ENCODE measurements around the gene PHACTR3.

Gene PHACTR3

GRCh38 chr20:59625214-59625922 lies 21.0 kb downstream of the PHACTR3 start:
- no peak for DNase-seq (ENCODE audit: low read depth)
- H3K4me3 ChIP-seq (ENCODE audit: low read depth, low read length), result no peak overlapping the region
- no peak for TF ChIP-seq CTCF (IDR thresholded peaks at IDR 0.05; ENCODE audit: insufficient read depth, low read depth, low read length, missing control alignments)

DNA sequence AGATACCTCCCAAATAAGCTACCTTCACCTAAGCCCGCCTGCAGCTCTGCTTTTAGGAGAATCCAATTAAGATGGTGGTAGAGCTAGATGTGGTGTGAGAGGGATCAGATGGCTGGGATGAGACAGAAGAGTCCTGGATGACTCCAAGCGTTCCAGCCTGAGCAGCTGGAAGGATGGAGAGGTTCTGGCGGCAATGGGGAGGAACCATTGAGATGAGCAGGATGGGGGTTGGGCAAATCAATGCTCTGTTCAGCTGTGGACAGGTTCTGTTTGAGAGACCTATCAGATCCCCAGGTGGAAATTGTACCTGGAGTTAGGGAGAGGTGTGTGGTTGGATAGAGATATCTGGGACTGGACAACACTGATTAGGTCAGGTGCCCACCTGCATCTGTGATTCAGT lies 23.0 kb downstream of the PHACTR3 start:
- no peak overlapping the region for H3K4me3 ChIP-seq (ENCODE audit: low read depth, low read length)
- TF ChIP-seq CTCF (IDR thresholded peaks at IDR 0.05; ENCODE audit: insufficient read depth, low read depth, low read length, missing control alignments), result no peak
- DNase-seq (ENCODE audit: low read depth), result no peak

GRCh38 chr20:59628171-59628570 lies 23.8 kb downstream of the PHACTR3 start:
- H3K4me3 ChIP-seq (ENCODE audit: low read depth, low read length), result no peak overlapping the region
- TF ChIP-seq CTCF (IDR thresholded peaks at IDR 0.05; ENCODE audit: insufficient read depth, low read depth, low read length, missing control alignments), result no peak
- no peak for DNase-seq (ENCODE audit: low read depth)

DNA sequence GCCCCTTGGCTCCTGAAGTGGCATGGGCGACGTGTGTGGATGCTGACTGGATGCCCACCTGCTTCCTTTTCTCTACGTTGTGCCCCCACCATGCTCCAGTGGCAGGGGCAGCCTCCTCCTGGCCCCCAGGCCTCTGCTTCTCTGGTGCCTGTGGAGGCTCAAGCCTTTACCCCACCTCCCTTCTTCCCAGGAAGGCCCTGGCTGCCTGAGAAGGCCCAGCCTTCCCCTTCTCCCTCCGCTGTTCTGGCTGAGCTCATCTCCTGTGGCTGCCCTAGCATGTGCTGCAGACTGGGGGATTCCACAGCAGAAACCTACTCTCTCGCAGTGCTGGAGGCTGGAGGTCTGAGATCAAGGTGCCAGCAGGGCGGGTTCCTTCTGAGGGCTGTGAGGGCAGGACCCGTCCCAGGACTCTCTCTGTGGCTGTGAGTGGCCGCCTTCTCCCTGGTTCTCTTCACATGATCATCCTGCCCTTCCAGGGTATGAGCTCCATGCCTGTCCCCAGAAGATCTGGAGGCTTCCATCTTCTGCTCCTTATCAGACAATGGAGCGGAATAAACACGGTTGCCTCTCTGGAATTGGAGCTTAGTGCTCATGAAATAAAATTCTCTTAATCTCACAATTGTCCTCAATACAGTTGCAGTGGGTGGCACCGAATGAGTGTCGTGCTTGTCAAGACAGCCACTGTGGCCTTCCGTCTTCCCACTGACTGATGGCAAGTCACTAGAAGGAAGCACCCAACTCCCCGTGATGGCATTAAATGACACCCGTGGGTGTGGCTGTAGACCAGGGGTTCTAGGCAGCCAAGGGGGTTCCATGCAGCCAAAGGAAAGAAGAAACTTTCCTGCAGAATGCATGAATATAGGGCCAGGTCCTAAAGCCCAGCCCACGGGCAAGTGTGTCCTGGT lies 25.1 kb downstream of the PHACTR3 start:
- no peak for TF ChIP-seq CTCF (IDR thresholded peaks at IDR 0.05; ENCODE audit: insufficient read depth, low read depth, low read length, missing control alignments)
- DNase-seq (ENCODE audit: low read depth), result no peak
- H3K4me3 ChIP-seq (ENCODE audit: low read depth, low read length), result no peak overlapping the region

- TF ChIP-seq CTCF (IDR thresholded peaks at IDR 0.05; ENCODE audit: insufficient read depth, low read depth, low read length, missing control alignments), result no peak
- DNase-seq (ENCODE audit: low read depth), result no peak
- H3K4me3 ChIP-seq (ENCODE audit: low read depth, low read length), result no peak overlapping the region
These were observed 26.2 kb downstream of the PHACTR3 start for GRCh38 chr20:59630526-59630925.

GRCh38 chr20:59631751-59632540 lies 27.6 kb downstream of the PHACTR3 start:
- no peak for DNase-seq (ENCODE audit: low read depth)
- H3K4me3 ChIP-seq (ENCODE audit: low read depth, low read length), result no peak overlapping the region
- TF ChIP-seq CTCF (IDR thresholded peaks at IDR 0.05; ENCODE audit: insufficient read depth, low read depth, low read length, missing control alignments), result no peak
